Kidney epithelial cell (primary cell): ENCODE results near the gene CEP128. TPM values are rescaled to one million over a fixed set of nuclear protein-coding genes. Genes with fewer than 3 reads are reported as not detected.
A peak's percentile ranks its signal among the peaks of the same experiment; 100 is the strongest.

Experiments used
- DNase-seq: peaks from one replicate; pipeline ENCODE4 v3.0.0-alpha.2; 2010; ENCODE audit warnings: low read depth
- H3K27me3 ChIP-seq: 2 replicates; pipeline ENCODE4 v1.6.0; 2011; ENCODE audit warnings: low read length; ENCODE audit not compliant: control insufficient read depth, insufficient read depth
- H3K36me3 ChIP-seq: 2 replicates; pipeline ENCODE4 v1.5.1; 2011; ENCODE audit warnings: low read length; ENCODE audit not compliant: control insufficient read depth, insufficient read depth
- H3K4me3 ChIP-seq: 2 replicates; pipeline ENCODE4 v1.5.1; 2011; ENCODE audit warnings: low read depth, mild to moderate bottlenecking, control low read depth, low read length
- total RNA-seq: library from RNA; depleted of rRNA; stranded (reverse); fragments of >200 nt; gene quantifications from 2 replicates; pipeline ENCODE4 v1.2.3, GENCODE V29; 2015
- TF ChIP-seq, protein P1 (sequence below): IDR thresholded peaks from 2 replicates; pipeline ENCODE4 v1.5.1; 2011; ENCODE audit warnings: mild to moderate bottlenecking, moderate library complexity, low read length, control low read depth, inconsistent platforms; ENCODE audit not compliant: insufficient read depth, poor library complexity, severe bottlenecking

CEP128 gene
- total RNA-seq, 1 donor from 2014 or later = 1.7 TPM

DNA sequence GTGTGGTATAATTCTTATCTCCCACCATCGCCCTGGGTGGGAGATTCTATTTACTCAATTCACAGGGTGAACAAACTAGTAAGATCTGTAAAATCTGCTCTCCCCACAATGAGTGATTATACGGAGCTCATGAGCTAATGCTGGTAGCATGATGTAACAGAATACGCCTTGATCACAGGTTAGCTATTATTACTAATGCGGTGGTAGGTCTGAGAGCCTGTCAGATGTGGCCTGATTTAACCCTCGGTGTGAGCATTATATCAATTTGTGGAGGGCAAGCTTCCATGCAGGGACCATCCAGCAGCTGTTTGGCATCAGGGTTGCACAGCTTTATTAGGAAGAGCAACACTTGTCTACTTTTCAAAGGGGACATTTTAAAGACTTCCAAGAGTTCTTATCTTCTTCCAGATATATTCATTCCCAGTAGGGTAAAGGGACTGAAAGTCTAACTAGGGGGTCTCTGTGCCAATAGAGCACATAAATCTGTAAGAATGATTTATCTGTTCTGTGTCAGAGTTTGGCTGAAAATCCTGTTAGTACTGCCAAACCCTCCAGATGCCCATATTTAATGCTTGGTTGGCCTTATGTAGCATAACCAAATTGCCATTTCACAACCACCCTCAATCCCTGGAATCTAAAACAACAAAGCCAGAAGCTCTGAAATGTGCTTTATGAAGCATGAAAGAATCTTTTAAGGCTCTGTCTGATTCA is 32.5 kb upstream of the CEP128 start:
- TF ChIP-seq, protein P1, sequence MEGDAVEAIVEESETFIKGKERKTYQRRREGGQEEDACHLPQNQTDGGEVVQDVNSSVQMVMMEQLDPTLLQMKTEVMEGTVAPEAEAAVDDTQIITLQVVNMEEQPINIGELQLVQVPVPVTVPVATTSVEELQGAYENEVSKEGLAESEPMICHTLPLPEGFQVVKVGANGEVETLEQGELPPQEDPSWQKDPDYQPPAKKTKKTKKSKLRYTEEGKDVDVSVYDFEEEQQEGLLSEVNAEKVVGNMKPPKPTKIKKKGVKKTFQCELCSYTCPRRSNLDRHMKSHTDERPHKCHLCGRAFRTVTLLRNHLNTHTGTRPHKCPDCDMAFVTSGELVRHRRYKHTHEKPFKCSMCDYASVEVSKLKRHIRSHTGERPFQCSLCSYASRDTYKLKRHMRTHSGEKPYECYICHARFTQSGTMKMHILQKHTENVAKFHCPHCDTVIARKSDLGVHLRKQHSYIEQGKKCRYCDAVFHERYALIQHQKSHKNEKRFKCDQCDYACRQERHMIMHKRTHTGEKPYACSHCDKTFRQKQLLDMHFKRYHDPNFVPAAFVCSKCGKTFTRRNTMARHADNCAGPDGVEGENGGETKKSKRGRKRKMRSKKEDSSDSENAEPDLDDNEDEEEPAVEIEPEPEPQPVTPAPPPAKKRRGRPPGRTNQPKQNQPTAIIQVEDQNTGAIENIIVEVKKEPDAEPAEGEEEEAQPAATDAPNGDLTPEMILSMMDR = no peak

DNA sequence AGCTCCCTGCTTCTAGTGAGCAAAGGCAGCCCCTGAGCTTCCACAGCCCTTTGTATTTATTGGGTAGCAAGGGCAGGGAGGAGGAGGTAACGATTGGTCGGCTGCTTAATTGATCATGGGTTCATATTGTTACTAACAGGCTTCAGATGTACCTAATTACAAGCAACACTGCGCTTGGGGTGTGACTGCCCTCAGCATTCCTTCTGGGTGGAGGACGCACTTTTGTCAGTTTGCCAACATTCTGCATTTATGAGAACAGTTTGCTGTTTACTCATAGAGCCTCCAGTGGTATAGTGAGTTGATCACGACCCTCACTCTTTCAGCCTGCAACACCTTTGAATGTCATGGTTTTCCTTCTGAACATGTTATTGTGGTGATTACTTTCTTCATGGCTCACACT is 23.5 kb upstream of the CEP128 start:
- Histone ChIP-seq H3K36me3 (no peaks in the 10 kb centered on the region), H3K4me3 (no peak overlapping the region), H3K27me3 (no peaks in the 10 kb centered on the region)
- TF ChIP-seq, protein P1 = no peak
- DNase-seq = no peak

More for the DNA sequence above, 32.5 kb upstream of the CEP128 start:
- no peak overlapping the region for H3K4me3 ChIP-seq
- DNase-seq = peak; percentile 90
- no peaks in the 10 kb centered on the region for H3K27me3 ChIP-seq
- H3K36me3 ChIP-seq = no peaks in the 10 kb centered on the region

DNA sequence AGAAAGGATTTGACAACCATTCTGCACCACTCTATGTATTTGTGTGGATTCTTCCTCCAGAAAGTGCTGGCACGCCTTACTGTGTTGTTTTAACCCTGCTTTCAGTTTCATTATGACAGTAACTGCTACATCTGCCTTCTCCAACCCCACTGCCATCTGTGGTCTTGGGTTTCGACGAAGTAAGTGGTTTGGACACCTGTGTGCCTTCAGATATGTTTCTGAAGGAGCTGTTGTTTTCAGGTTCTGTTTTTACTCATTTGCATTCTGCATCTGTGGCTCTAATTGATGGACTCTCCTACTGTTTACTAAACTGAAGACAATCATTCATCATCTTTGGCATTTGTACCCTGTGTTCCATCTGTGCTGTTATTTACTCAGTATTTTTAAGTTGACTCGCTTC is 18.0 kb upstream of the CEP128 start:
- H3K36me3 ChIP-seq = no peaks in the 10 kb centered on the region
- no peak overlapping the region for H3K4me3 ChIP-seq
- TF ChIP-seq, protein P1 = no peak
- H3K27me3 ChIP-seq = peaks cover 6% of the 10 kb centered on the region
- DNase-seq = no peak

DNA sequence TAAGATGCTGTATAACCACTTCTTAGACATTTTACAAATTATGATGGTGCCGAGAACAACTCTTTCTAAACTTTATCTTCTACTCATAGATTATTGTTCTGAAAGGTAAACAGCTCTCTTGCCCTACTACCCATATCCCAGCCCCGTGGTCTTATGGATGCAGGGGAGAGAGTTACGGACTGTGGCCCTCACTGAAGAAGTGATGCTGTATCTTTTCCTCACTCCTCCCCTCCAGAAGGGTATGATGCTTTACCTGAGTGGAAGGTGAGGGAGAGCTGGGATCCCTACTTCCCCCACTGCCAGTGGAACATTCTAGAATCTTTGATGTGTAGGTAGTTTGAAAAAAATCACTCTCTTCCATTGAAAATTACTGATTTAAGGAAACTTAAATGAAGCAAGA is 17.4 kb upstream of the CEP128 start:
- no peaks in the 10 kb centered on the region for H3K36me3 ChIP-seq
- no peak overlapping the region for H3K4me3 ChIP-seq
- peaks cover 6% of the 10 kb centered on the region for H3K27me3 ChIP-seq
- no peak for DNase-seq
- TF ChIP-seq, protein P1 = no peak

DNA sequence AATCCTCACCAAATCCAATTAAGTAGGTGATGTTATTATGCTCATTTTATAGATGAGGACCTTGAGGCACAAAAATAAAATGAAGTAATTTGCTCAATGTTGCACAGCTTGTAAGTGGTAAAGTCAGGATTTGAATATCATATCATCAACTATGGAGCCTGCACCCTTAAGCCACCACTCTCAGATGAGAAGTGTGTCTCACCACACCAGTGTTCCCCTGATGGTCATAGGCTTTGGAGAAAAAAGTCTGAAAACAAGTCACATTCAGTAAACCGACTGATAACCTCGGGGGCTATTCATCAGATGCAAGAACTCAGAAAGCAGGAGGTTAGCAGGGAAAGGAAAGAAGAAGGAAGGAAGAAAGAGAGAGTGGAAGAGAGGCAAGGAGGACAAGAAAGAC is 16.7 kb upstream of the CEP128 start:
- H3K27me3 ChIP-seq = peaks cover 6% of the 10 kb centered on the region
- no peaks in the 10 kb centered on the region for H3K36me3 ChIP-seq
- H3K4me3 ChIP-seq = no peak overlapping the region
- DNase-seq = no peak
- TF ChIP-seq, protein P1 = no peak

DNA sequence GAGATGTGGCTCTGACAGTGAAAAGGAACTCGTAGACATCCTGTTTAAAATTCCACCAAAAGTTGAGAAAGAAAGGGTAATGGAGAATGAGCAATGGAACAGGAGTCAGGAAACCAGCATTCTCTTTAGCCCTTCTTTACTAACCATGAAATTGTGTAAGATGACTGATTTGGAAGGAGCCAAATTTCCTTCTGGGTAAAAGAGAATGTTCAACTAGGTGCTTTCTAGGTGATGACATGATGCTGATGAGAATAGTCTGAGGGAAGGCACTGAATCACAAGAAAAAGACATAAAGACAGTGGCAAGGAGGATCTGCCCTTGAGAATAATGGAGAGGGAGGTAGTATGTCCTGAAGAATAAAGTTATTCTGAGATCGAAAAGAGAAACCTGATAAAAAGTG is 16.1 kb upstream of the CEP128 start:
- TF ChIP-seq, protein P1 = no peak
- no peaks in the 10 kb centered on the region for H3K36me3 ChIP-seq
- DNase-seq = no peak
- no peak overlapping the region for H3K4me3 ChIP-seq
- peaks cover 6% of the 10 kb centered on the region for H3K27me3 ChIP-seq
